HCT116 (cell line): Measurements from ENCODE around the gene R3HCC1L. TPM values are rescaled to one million over a fixed set of nuclear protein-coding genes. Genes with fewer than 3 reads are reported as not detected.

Experiments used
- ATAC-seq: fragments of 200-7000 bp; cut with Tn5 transposase; 2 replicates; pipeline ENCODE4 v1.9.1; 2020; ENCODE audit warnings: mild to moderate bottlenecking, moderate library complexity
- BruUV-seq: library from RNA; stranded (reverse); fragments of 400-500 nt; replicated peaks from 2 replicates; lab custom pipeline; 2021; lab: Mats Ljungman, UMichigan
- CTCF ChIA-PET: fragments of 300-600 bp; sonication (Branson Sonifier 250); formaldehyde crosslinking; loops from one replicate; lab custom pipeline; 2021; ENCODE audit warnings: antibody characterized with exemption; lab: Charles Lee
- POLR2A ChIA-PET: fragments of 300-600, 350-600 bp; sonication (Branson Sonifier 250); formaldehyde crosslinking; loops from one replicate; lab custom pipeline; 2021; ENCODE audit warnings: antibody characterized with exemption; lab: Charles Lee
- RAD21 ChIA-PET, 2 experiments: fragments of 300-600 bp; sonication (Branson Sonifier 250); formaldehyde crosslinking; loops; one replicate each; lab custom pipeline; 2023; ENCODE audit warnings: low total read pairs in 2 of 2; ENCODE audit not compliant: uncharacterized antibody in 2 of 2, unreplicated experiment in 2 of 2, low non-redundant PET in 1 of 2; lab: Charles Lee
- DNase-seq: peaks from one replicate; pipeline ENCODE4 v3.0.0-alpha.2; 2010; ENCODE audit warnings: low read depth, low spot score
- H2AFZ ChIP-seq: fragments of 200-600 bp; shearing (Covaris generic), sonication (generic); 2 replicates; pipeline ENCODE4 v1.6.1; 2017; ENCODE audit warnings: low read depth, mixed run types, mixed read lengths, antibody characterized with exemption, low read length; ENCODE audit not compliant: poor library complexity, severe bottlenecking
- H3K27ac ChIP-seq: 2 replicates; pipeline ENCODE4 v1.5.1; 2012; ENCODE audit warnings: low read depth, low read length
- H3K27me3 ChIP-seq: fragments of 200-600 bp; sonication (generic); 2 replicates; pipeline ENCODE4 v1.6.1; 2016; ENCODE audit warnings: mixed run types, low read length, mixed read lengths; ENCODE audit not compliant: insufficient read depth
- H3K36me3 ChIP-seq, 2 experiments: fragments of 200-500 bp in 1 of 2; fragments of 200-600 bp in 1 of 2; sonication (Bioruptor generic) in 1 of 2; sonication (generic) in 1 of 2; 2 replicates each; pipeline versions ENCODE4 v1.5.1 to v1.6.1; 2014 to 2016; ENCODE audit warnings: low read length in 2 of 2, inconsistent platforms in 1 of 2, mixed read lengths in 1 of 2, mixed run types in 1 of 2; ENCODE audit not compliant: insufficient read depth in 2 of 2, control insufficient read depth in 1 of 2
- H3K4me1 ChIP-seq, 2 experiments: fragments of 200-600 bp in 1 of 2; sonication (generic) in 1 of 2; 2 replicates each; pipeline versions ENCODE4 v1.5.1 to v1.6.1; 2012 to 2017; ENCODE audit warnings: low read length in 2 of 2, inconsistent platforms in 1 of 2, mild to moderate bottlenecking in 1 of 2, mixed read lengths in 1 of 2, mixed run types in 1 of 2, moderate library complexity in 1 of 2; ENCODE audit not compliant: insufficient read depth in 2 of 2, control insufficient read depth in 1 of 2
- H3K4me2 ChIP-seq: fragments of 200-600 bp; sonication (generic); 2 replicates; pipeline ENCODE4 v1.6.1; 2017; ENCODE audit warnings: mixed run types, low read length, mixed read lengths
- H3K4me3 ChIP-seq, 2 experiments: fragments of 200-600 bp in 1 of 2; sonication (generic) in 1 of 2; replicated peaks in 1 of 2; 2 replicates each; pipeline ENCODE4 v1.5.1; 2011 to 2016; ENCODE audit warnings: low read length in 2 of 2, control low read depth in 1 of 2, low read depth in 1 of 2, mild to moderate bottlenecking in 1 of 2, mixed read lengths in 1 of 2, mixed run types in 1 of 2
- H3K79me2 ChIP-seq: fragments of 200-600 bp; sonication (generic); 2 replicates; pipeline ENCODE4 v1.6.1; 2017; ENCODE audit warnings: mild to moderate bottlenecking, mixed run types, low read length, moderate library complexity, mixed read lengths; ENCODE audit not compliant: insufficient read depth
- H3K9ac ChIP-seq: fragments of 200-600 bp; sonication (generic); 2 replicates; pipeline ENCODE4 v1.6.1; 2016; ENCODE audit warnings: low read length, mixed read lengths
- H3K9me2 ChIP-seq: fragments of 200-600 bp; sonication (generic), shearing (Covaris generic); 2 replicates; pipeline ENCODE4 v1.6.1; 2017; ENCODE audit warnings: mixed run types, mild to moderate bottlenecking, moderate library complexity; ENCODE audit not compliant: insufficient read depth
- H3K9me3 ChIP-seq, 2 experiments: fragments of 200-500 bp in 1 of 2; fragments of 200-600 bp in 1 of 2; sonication (Bioruptor generic) in 1 of 2; sonication (generic) in 1 of 2; 2 replicates each; pipeline ENCODE4 v1.6.1; 2014 to 2017; ENCODE audit warnings: low read length in 2 of 2, mixed read lengths in 2 of 2, inconsistent platforms in 1 of 2, low read depth in 1 of 2, mild to moderate bottlenecking in 1 of 2, mixed run types in 1 of 2, moderate library complexity in 1 of 2; ENCODE audit not compliant: control insufficient read depth in 1 of 2, insufficient read depth in 1 of 2
- H4K20me1 ChIP-seq: fragments of 200-600 bp; sonication (generic), shearing (Covaris generic); 2 replicates; pipeline ENCODE4 v1.6.1; 2017; ENCODE audit warnings: mixed run types, mild to moderate bottlenecking, moderate library complexity; ENCODE audit not compliant: insufficient read depth
- CBX3 ChIP-seq: IDR thresholded peaks from 2 replicates; pipeline ENCODE4 v1.6.1; 2012; ENCODE audit warnings: low read depth
- EGR1 ChIP-seq: IDR thresholded peaks from 2 replicates; pipeline ENCODE4 v1.6.1; 2012; ENCODE audit warnings: low read depth
- ELF1 ChIP-seq: IDR thresholded peaks from 2 replicates; pipeline ENCODE4 v1.6.1; 2012; ENCODE audit warnings: low read depth, borderline replicate concordance
- EZH2 ChIP-seq: fragments of 200-600 bp; sonication (generic); IDR thresholded peaks from 2 replicates; pipeline ENCODE4 v1.6.1; 2017; ENCODE audit warnings: antibody characterized with exemption, mixed run types
- EZH2phosphoT487 ChIP-seq: fragments of 200-600 bp; IDR thresholded peaks from 2 replicates; pipeline ENCODE4 v1.6.1; 2018; ENCODE audit warnings: antibody characterized with exemption, borderline replicate concordance
- FOSL1 ChIP-seq: IDR thresholded peaks from 2 replicates; pipeline ENCODE4 v1.6.1; 2012; ENCODE audit warnings: low read depth
- JUND ChIP-seq: IDR thresholded peaks from 2 replicates; pipeline ENCODE4 v1.6.1; 2012
- MAX ChIP-seq: IDR thresholded peaks from 2 replicates; pipeline ENCODE4 v1.6.1; 2012
- RAD21 ChIP-seq: IDR thresholded peaks from 2 replicates; pipeline ENCODE4 v1.6.1; 2012; ENCODE audit warnings: low read depth, mild to moderate bottlenecking
- SRF ChIP-seq: IDR thresholded peaks from 2 replicates; pipeline ENCODE4 v1.6.1; 2012; ENCODE audit warnings: low read depth
- TCF7L2 ChIP-seq: IDR thresholded peaks from 2 replicates; pipeline ENCODE4 v1.7.0; 2011; ENCODE audit warnings: borderline replicate concordance, inconsistent platforms; ENCODE audit not compliant: insufficient read depth, insufficient read length; ENCODE audit errors: extremely low read depth
- ZFX ChIP-seq: fragments of 450-650 bp; IDR thresholded peaks from 2 replicates; pipeline ENCODE4 v1.6.1; 2017
- ZNF274 ChIP-seq: fragments of 200-500 bp; sonication (Bioruptor generic); IDR thresholded peaks from 2 replicates; pipeline ENCODE4 v1.6.1; 2014; ENCODE audit warnings: mild to moderate bottlenecking, low read depth, low read length, inconsistent platforms
- intact Hi-C: fragments of 100-400 bp; cut with micrococcal nuclease; formaldehyde crosslinking; loops from 2 replicates; pipeline ENCODE4 v1.10.0; 2022
- total RNA-seq: library from RNA; stranded (reverse); gene quantifications from one replicate; pipeline ENCODE4 v1.2.1, GENCODE V29; 2021; ENCODE audit not compliant: unreplicated experiment
- TF ChIP-seq, protein P1 (sequence below), 3 experiments: fragments of 200-600 bp in 1 of 3; sonication (generic) in 1 of 3; IDR thresholded peaks in 2 of 3; conservative IDR thresholded peaks in 1 of 3; 2 replicates each; pipeline ENCODE4 v1.5.1; 2012 to 2017; ENCODE audit warnings: low read depth in 2 of 3, low read length in 2 of 3, antibody characterized with exemption in 1 of 3, borderline replicate concordance in 1 of 3, control low read depth in 1 of 3, mild to moderate bottlenecking in 1 of 3, mixed read lengths in 1 of 3, mixed run types in 1 of 3, moderate library complexity in 1 of 3; ENCODE audit not compliant: insufficient read depth in 1 of 3

R3HCC1L gene
- total RNA-seq, 1 experiment from 2014 or later, result 9.3 TPM

- no peak overlapping the region for H3K4me3 ChIP-seq
- H3K9me3 ChIP-seq, result peaks cover 0 to 6% of the 10 kb centered on the region in 2 experiments; a peak in 1 of 4 replicates
- H3K36me3 ChIP-seq, result no peaks in the 10 kb centered on the region
- DNase-seq (no peak), ATAC-seq (no peak)
- RAD21 ChIA-PET, result no interaction called here
- H3K27ac ChIP-seq, result no peak overlapping the region
- BruUV-seq, result no TSS peak
- H3K9ac ChIP-seq, result no peak overlapping the region
- H3K79me2 ChIP-seq, result 0 out of 2 replicates have a peak, but pooled peaks cover 2% of the 10 kb centered on the region
- no peaks in the 10 kb centered on the region for H4K20me1 ChIP-seq
- intact Hi-C loops, result no loop called here
- H3K27me3 ChIP-seq, result no peaks in the 10 kb centered on the region
- no peaks in the 10 kb centered on the region for H3K9me2 ChIP-seq
- H3K4me1 ChIP-seq, result no peaks in the 10 kb centered on the region
- H3K4me2 ChIP-seq, result no peak overlapping the region
- CTCF ChIA-PET, result no interaction called here
- no peak for TF ChIP-seq ELF1
- no peak for TF ChIP-seq ZFX
- POLR2A ChIA-PET, result no interaction called here
- H2AFZ ChIP-seq, result no peak overlapping the region
These were observed 60.7 kb downstream of the R3HCC1L start for GRCh38 chr10:98195120-98195519.

DNA sequence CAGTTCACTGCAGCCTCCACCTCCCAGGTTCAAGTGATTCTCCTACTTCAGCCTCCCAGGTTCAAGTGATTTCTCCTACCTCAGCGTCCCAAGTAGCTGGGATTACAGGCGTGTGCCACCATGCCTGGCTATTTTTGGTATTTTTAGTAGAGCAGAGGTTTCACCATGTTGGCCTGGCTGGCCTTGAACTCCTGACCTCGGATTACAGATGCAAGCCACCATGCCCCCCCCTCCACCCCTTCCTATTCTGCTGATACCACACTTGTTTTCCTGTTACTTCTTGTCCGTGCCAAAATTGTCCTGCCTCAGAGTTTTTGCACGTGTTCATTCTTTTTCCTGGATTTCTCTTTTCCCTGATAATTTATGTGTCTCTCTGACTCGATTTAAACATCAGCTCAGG is 62.5 kb downstream of the R3HCC1L start:
- H3K27me3 ChIP-seq, result no peaks in the 10 kb centered on the region
- H3K9me2 ChIP-seq, result no peaks in the 10 kb centered on the region
- no peak overlapping the region for H3K4me3 ChIP-seq
- H3K4me1 ChIP-seq, result no peaks in the 10 kb centered on the region
- RAD21 ChIA-PET, result no interaction called here
- 0 out of 2 replicates have a peak, but pooled peaks cover 2% of the 10 kb centered on the region for H3K79me2 ChIP-seq
- H2AFZ ChIP-seq, result no peak overlapping the region
- intact Hi-C loops, result no loop called here
- CTCF ChIA-PET, result interaction anchor here (1.3 kb wide), 1 partner anchor 27 kb away, joined by 4 read pairs; no protein-coding TSS in a partner anchor
- TF ChIP-seq EZH2phosphoT487, result no peak
- no peak for TF ChIP-seq TCF7L2
- no peak for TF ChIP-seq CBX3
- no peak for TF ChIP-seq EZH2
- TF ChIP-seq, protein P1, sequence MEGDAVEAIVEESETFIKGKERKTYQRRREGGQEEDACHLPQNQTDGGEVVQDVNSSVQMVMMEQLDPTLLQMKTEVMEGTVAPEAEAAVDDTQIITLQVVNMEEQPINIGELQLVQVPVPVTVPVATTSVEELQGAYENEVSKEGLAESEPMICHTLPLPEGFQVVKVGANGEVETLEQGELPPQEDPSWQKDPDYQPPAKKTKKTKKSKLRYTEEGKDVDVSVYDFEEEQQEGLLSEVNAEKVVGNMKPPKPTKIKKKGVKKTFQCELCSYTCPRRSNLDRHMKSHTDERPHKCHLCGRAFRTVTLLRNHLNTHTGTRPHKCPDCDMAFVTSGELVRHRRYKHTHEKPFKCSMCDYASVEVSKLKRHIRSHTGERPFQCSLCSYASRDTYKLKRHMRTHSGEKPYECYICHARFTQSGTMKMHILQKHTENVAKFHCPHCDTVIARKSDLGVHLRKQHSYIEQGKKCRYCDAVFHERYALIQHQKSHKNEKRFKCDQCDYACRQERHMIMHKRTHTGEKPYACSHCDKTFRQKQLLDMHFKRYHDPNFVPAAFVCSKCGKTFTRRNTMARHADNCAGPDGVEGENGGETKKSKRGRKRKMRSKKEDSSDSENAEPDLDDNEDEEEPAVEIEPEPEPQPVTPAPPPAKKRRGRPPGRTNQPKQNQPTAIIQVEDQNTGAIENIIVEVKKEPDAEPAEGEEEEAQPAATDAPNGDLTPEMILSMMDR (IDR thresholded peaks at IDR 0.05 in 2 of 3, conservative IDR thresholded peaks at IDR 0.05 in 1 of 3; ENCODE audit: borderline replicate concordance in 1 of 3, insufficient read depth in 1 of 3, low read depth in 2 of 3, low read length in 2 of 3), result no peak
- no peak for TF ChIP-seq RAD21
- no peak for TF ChIP-seq ZNF274
- no peak for TF ChIP-seq JUND
- no peak for TF ChIP-seq FOSL1
- no peak for TF ChIP-seq MAX
- no peak for TF ChIP-seq ZFX
- no peak for TF ChIP-seq SRF
- no peak for TF ChIP-seq EGR1
- TF ChIP-seq, all 23 proteins: peak for 0
- no peak for ATAC-seq
- Histone ChIP-seq H4K20me1 (no peaks in the 10 kb centered on the region), H3K27ac (no peak overlapping the region), H3K9ac (no peak overlapping the region), H3K4me2 (no peak overlapping the region), H3K9me3 (peaks cover 0 to 6% of the 10 kb centered on the region in 2 experiments; a peak in 1 of 4 replicates), H3K36me3 (no peaks in the 10 kb centered on the region)
- no TSS peak for BruUV-seq
- POLR2A ChIA-PET, result no interaction called here
- no peak for DNase-seq
